ENCODE data around the gene TDRD15. TPM values are rescaled to one million over a fixed set of nuclear protein-coding genes. Genes with fewer than 3 reads are reported as not detected.

TDRD15 gene
- polyA plus RNA-seq, 1 donor (not counting 4 experiments of a cell fraction or from before 2014, with no cell fraction given): not detected

DNA sequence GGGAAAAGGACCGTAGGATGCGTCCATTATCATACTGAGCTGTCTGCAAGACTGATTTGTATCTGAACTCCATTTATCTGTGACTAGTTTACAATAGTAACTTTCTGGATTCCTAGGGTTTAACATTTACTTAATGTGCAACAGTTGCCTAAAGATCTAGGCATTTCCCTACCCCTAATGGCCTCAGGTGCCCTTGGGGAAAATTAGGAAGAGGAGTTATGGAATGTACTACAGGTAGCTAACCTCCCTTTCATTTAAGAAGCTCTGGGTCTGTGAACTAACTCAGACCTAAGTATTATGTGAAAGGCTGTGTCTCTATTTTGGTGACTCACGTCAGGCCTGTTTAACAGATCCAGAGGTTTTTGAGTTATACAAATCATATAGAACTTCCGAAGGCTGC is 59.5 kb downstream of the TDRD15 start:
- no peaks in the 10 kb centered on the region for H3K27me3 ChIP-seq (ENCODE audit: control insufficient read depth, extremely low read depth, insufficient read depth, low read length)
- dilution Hi-C loops (cut with MboI; ENCODE audit: extremely low pct_ligation_motif_present, low sequenced_read_pairs): no loop called here
- H3K4me2 ChIP-seq (ENCODE audit: control insufficient read depth, extremely low read depth, insufficient read depth, low read depth, low read length): no peak overlapping the region
- H4K20me1 ChIP-seq (ENCODE audit: control insufficient read depth, extremely low read depth, insufficient read depth, low read length): no peaks in the 10 kb centered on the region
- H3K4me3 ChIP-seq (ENCODE audit: control insufficient read depth in 2 of 3, extremely low read depth in 1 of 3, insufficient read depth in 2 of 3, low read depth in 1 of 3, low read length in 3 of 3): no peak overlapping the region
- FAIRE-seq: no peak
- H3K9me3 ChIP-seq (ENCODE audit: control insufficient read depth, low read depth, low read length): no peaks in the 10 kb centered on the region
- no peak for DNase-seq (ENCODE audit: low read depth, low spot score)
- no peaks in the 10 kb centered on the region for H3K79me2 ChIP-seq (ENCODE audit: control insufficient read depth, insufficient read depth, low read length)
- H3K36me3 ChIP-seq (ENCODE audit: control insufficient read depth in 2 of 2, extremely low read depth in 1 of 2, insufficient read depth in 2 of 2, low read length in 2 of 2): no peaks in the 10 kb centered on the region
- H3K27ac ChIP-seq (ENCODE audit: control insufficient read depth, insufficient read depth, low read length): no peak overlapping the region
- no peak overlapping the region for H2AFZ ChIP-seq (ENCODE audit: control insufficient read depth, low read length)
- H3K9me1 ChIP-seq (ENCODE audit: control insufficient read depth, extremely low read depth, insufficient read depth, low read length): no peaks in the 10 kb centered on the region
- H3K9ac ChIP-seq (ENCODE audit: control insufficient read depth, extremely low read depth, insufficient read depth, low read length): no peak overlapping the region
- TF ChIP-seq, protein P1, sequence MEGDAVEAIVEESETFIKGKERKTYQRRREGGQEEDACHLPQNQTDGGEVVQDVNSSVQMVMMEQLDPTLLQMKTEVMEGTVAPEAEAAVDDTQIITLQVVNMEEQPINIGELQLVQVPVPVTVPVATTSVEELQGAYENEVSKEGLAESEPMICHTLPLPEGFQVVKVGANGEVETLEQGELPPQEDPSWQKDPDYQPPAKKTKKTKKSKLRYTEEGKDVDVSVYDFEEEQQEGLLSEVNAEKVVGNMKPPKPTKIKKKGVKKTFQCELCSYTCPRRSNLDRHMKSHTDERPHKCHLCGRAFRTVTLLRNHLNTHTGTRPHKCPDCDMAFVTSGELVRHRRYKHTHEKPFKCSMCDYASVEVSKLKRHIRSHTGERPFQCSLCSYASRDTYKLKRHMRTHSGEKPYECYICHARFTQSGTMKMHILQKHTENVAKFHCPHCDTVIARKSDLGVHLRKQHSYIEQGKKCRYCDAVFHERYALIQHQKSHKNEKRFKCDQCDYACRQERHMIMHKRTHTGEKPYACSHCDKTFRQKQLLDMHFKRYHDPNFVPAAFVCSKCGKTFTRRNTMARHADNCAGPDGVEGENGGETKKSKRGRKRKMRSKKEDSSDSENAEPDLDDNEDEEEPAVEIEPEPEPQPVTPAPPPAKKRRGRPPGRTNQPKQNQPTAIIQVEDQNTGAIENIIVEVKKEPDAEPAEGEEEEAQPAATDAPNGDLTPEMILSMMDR (optimal IDR thresholded peaks at IDR 0.05 in 1 of 3, IDR thresholded peaks at IDR 0.05 in 1 of 3, conservative IDR thresholded peaks at IDR 0.05 in 1 of 3; ENCODE audit: extremely low read depth in 1 of 3, insufficient read depth in 2 of 3, low read length in 3 of 3): no peak
- no peak for TF ChIP-seq EZH2 (IDR thresholded peaks at IDR 0.05; ENCODE audit: low read length)
- H3K4me1 ChIP-seq (ENCODE audit: control insufficient read depth, extremely low read depth, insufficient read depth, low read length): no peaks in the 10 kb centered on the region

DNA sequence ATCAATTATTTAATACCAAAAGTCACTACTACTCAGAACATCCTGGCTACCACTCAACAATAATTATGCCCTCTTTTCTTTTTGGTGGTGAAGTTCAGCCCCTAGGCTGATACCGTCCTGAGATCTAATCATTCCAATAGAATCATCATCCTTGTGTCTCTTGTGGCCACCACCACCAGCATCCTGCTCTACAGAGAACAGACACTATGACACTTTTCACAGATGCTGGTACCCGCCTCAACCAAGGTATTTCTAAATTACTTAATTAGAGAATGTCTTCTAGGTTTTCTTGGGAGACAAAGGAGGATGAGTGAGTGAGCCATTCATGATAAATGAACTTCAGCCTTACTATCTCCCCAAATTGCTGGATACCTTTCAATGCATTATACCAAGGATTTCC is 60.0 kb downstream of the TDRD15 start:
- no peaks in the 10 kb centered on the region for H3K27me3 ChIP-seq (ENCODE audit: control insufficient read depth, extremely low read depth, insufficient read depth, low read length)
- no peak overlapping the region for H3K4me2 ChIP-seq (ENCODE audit: control insufficient read depth, extremely low read depth, insufficient read depth, low read depth, low read length)
- no peaks in the 10 kb centered on the region for H4K20me1 ChIP-seq (ENCODE audit: control insufficient read depth, extremely low read depth, insufficient read depth, low read length)
- TF ChIP-seq EZH2 (IDR thresholded peaks at IDR 0.05; ENCODE audit: low read length): no peak
- TF ChIP-seq, protein P1 (optimal IDR thresholded peaks at IDR 0.05 in 1 of 3, IDR thresholded peaks at IDR 0.05 in 1 of 3, conservative IDR thresholded peaks at IDR 0.05 in 1 of 3; ENCODE audit: extremely low read depth in 1 of 3, insufficient read depth in 2 of 3, low read length in 3 of 3): no peak
- H3K36me3 ChIP-seq (ENCODE audit: control insufficient read depth in 2 of 2, extremely low read depth in 1 of 2, insufficient read depth in 2 of 2, low read length in 2 of 2): no peaks in the 10 kb centered on the region
- H3K79me2 ChIP-seq (ENCODE audit: control insufficient read depth, insufficient read depth, low read length): no peaks in the 10 kb centered on the region
- DNase-seq (ENCODE audit: low read depth, low spot score): no peak
- H3K4me1 ChIP-seq (ENCODE audit: control insufficient read depth, extremely low read depth, insufficient read depth, low read length): no peaks in the 10 kb centered on the region
- dilution Hi-C loops (cut with MboI; ENCODE audit: extremely low pct_ligation_motif_present, low sequenced_read_pairs): no loop called here
- H3K4me3 ChIP-seq (ENCODE audit: control insufficient read depth in 2 of 3, extremely low read depth in 1 of 3, insufficient read depth in 2 of 3, low read depth in 1 of 3, low read length in 3 of 3): no peak overlapping the region
- H3K9me3 ChIP-seq (ENCODE audit: control insufficient read depth, low read depth, low read length): no peaks in the 10 kb centered on the region
- H3K9me1 ChIP-seq (ENCODE audit: control insufficient read depth, extremely low read depth, insufficient read depth, low read length): no peaks in the 10 kb centered on the region
- H2AFZ ChIP-seq (ENCODE audit: control insufficient read depth, low read length): no peak overlapping the region
- no peak overlapping the region for H3K9ac ChIP-seq (ENCODE audit: control insufficient read depth, extremely low read depth, insufficient read depth, low read length)
- no peak overlapping the region for H3K27ac ChIP-seq (ENCODE audit: control insufficient read depth, insufficient read depth, low read length)
- FAIRE-seq: no peak

Measured in keratinocyte (primary cell).